ENCODE results near the gene MEI4. TPM values are rescaled to one million over a fixed set of nuclear protein-coding genes. Genes with fewer than 3 reads are reported as not detected.
"Not testable (repeated sequence)": the region's sequence is repeated elsewhere in the genome, so short reads cannot be mapped to it uniquely, and the experiment has no call there.

Gene MEI4
- total and polyA plus RNA-seq, 4 donors, result not detected

GRCh38 chr6:77683515-77683914, 30.7 kb downstream of the MEI4 start:
- Histone ChIP-seq H3K4me1 (ENCODE audit: control insufficient read depth in 5 of 5, insufficient read depth in 5 of 5, low read length in 5 of 5) (no peaks in the 10 kb centered on the region), H3K4me3 (no peak overlapping the region), H3K36me3 (ENCODE audit: control insufficient read depth in 4 of 4, insufficient read depth in 4 of 4, low read length in 4 of 4) (no peaks in the 10 kb centered on the region), H3K9ac (ENCODE audit: insufficient read depth in 1 of 2, low read length in 2 of 2) (no peak overlapping the region), H3K27me3 (ENCODE audit: control insufficient read depth in 3 of 3, insufficient read depth in 3 of 3, low read length in 2 of 3) (no peaks in the 10 kb centered on the region), H3K9me3 (ENCODE audit: control insufficient read depth in 4 of 4, insufficient read depth in 3 of 4, low read length in 3 of 4) (no peaks in the 10 kb centered on the region), H3K27ac (ENCODE audit: low read depth in 1 of 2, low read length in 1 of 2) (no peak overlapping the region)
- DNase-seq, result no peak
- no peak for ATAC-seq (ENCODE audit: insufficient read depth, low FRiP score)
- TF ChIP-seq, protein P1, sequence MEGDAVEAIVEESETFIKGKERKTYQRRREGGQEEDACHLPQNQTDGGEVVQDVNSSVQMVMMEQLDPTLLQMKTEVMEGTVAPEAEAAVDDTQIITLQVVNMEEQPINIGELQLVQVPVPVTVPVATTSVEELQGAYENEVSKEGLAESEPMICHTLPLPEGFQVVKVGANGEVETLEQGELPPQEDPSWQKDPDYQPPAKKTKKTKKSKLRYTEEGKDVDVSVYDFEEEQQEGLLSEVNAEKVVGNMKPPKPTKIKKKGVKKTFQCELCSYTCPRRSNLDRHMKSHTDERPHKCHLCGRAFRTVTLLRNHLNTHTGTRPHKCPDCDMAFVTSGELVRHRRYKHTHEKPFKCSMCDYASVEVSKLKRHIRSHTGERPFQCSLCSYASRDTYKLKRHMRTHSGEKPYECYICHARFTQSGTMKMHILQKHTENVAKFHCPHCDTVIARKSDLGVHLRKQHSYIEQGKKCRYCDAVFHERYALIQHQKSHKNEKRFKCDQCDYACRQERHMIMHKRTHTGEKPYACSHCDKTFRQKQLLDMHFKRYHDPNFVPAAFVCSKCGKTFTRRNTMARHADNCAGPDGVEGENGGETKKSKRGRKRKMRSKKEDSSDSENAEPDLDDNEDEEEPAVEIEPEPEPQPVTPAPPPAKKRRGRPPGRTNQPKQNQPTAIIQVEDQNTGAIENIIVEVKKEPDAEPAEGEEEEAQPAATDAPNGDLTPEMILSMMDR (IDR thresholded peaks at IDR 0.05; ENCODE audit: control extremely low read depth, extremely low read depth), result no peak
- WGBS, 2 donors, result 89 to 93% methylated on average over 1 of the region's 1 CpG

DNA sequence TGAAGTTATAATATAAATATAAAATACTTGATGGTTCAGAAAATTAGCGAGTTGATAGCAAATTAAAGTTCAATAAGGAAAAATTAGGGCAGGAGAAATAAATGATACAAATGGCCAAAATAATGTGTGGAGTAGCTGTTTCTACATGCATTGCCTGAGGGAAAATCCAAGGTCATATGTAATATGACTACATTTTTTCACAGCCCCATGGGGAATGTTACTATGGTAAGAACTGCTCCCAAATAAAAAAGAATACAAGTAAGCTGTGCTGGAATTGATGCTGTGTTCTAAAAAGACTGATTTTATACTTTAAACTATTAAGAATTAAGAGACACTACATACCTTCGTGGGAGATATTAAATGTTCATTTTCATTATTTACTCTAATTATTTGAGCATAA, 34.1 kb downstream of the MEI4 start:
- ATAC-seq (ENCODE audit: insufficient read depth, low FRiP score) (no peak), DNase-seq (no peak)
- TF ChIP-seq, protein P1 (IDR thresholded peaks at IDR 0.05; ENCODE audit: control extremely low read depth, extremely low read depth), result no peak
- Histone ChIP-seq H3K4me1 (ENCODE audit: control insufficient read depth in 5 of 5, insufficient read depth in 5 of 5, low read length in 5 of 5) (no peaks in the 10 kb centered on the region), H3K4me3 (no peak overlapping the region), H3K9ac (ENCODE audit: insufficient read depth in 1 of 2, low read length in 2 of 2) (no peak overlapping the region), H3K36me3 (ENCODE audit: control insufficient read depth in 4 of 4, insufficient read depth in 4 of 4, low read length in 4 of 4) (no peaks in the 10 kb centered on the region), H3K27ac (ENCODE audit: low read depth in 1 of 2, low read length in 1 of 2) (no peak overlapping the region), H3K27me3 (ENCODE audit: control insufficient read depth in 3 of 3, insufficient read depth in 3 of 3, low read length in 2 of 3) (no peaks in the 10 kb centered on the region), H3K9me3 (ENCODE audit: control insufficient read depth in 4 of 4, insufficient read depth in 3 of 4, low read length in 3 of 4) (no peaks in the 10 kb centered on the region)
- 77 to 84% methylated on average over 2 of the region's 2 CpGs for WGBS, 2 donors

DNA sequence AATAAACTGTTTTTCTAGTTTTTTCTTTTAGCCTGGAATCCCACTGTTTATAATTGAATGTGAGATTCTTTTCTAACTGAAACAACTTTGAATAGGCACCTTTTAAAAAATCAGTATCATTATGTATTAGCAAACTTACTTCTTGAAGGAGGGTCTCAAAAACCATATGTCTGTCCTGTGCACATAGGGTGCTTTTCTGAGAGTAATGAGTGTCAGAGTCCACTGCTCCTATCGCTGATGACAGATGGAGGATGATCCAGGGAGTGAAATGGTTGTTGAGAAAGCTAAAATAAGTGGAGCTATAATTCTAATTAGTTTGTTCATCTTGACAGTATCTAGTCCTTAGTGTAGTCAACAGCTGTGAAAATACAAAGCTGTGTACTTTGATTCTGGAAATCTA, 35.8 kb downstream of the MEI4 start:
- no peak for ATAC-seq (ENCODE audit: insufficient read depth, low FRiP score)
- DNase-seq, result no peak
- no peak overlapping the region for H3K9ac ChIP-seq (ENCODE audit: insufficient read depth in 1 of 2, low read length in 2 of 2)
- whole genome bisulfite sequencing, 2 donors, result 87 to 93% methylated on average over 1 of the region's 1 CpG
- TF ChIP-seq, protein P1 (IDR thresholded peaks at IDR 0.05; ENCODE audit: control extremely low read depth, extremely low read depth), result no peak
- H3K27me3 ChIP-seq (ENCODE audit: control insufficient read depth in 3 of 3, insufficient read depth in 3 of 3, low read length in 2 of 3), result no peaks in the 10 kb centered on the region
- H3K4me3 ChIP-seq, result no peak overlapping the region
- no peaks in the 10 kb centered on the region for H3K36me3 ChIP-seq (ENCODE audit: control insufficient read depth in 4 of 4, insufficient read depth in 4 of 4, low read length in 4 of 4)
- H3K4me1 ChIP-seq (ENCODE audit: control insufficient read depth in 5 of 5, insufficient read depth in 5 of 5, low read length in 5 of 5), result no peaks in the 10 kb centered on the region
- H3K9me3 ChIP-seq (ENCODE audit: control insufficient read depth in 4 of 4, insufficient read depth in 3 of 4, low read length in 3 of 4), result no peaks in the 10 kb centered on the region
- H3K27ac ChIP-seq (ENCODE audit: low read depth in 1 of 2, low read length in 1 of 2), result no peak overlapping the region

- not testable (repeated sequence) for H3K4me1 ChIP-seq (ENCODE audit: control insufficient read depth in 5 of 5, insufficient read depth in 5 of 5, low read length in 5 of 5); H3K27me3 ChIP-seq (ENCODE audit: control insufficient read depth in 3 of 3, insufficient read depth in 3 of 3, low read length in 2 of 3); H3K27ac ChIP-seq (ENCODE audit: low read depth in 1 of 2, low read length in 1 of 2); DNase-seq; ATAC-seq (ENCODE audit: insufficient read depth, low FRiP score); H3K9ac ChIP-seq (ENCODE audit: insufficient read depth in 1 of 2, low read length in 2 of 2); H3K36me3 ChIP-seq (ENCODE audit: control insufficient read depth in 4 of 4, insufficient read depth in 4 of 4, low read length in 4 of 4); H3K4me3 ChIP-seq; H3K9me3 ChIP-seq (ENCODE audit: control insufficient read depth in 4 of 4, insufficient read depth in 3 of 4, low read length in 3 of 4)
- WGBS, 2 donors, result 88 to 95% methylated on average over 6 of the region's 6 CpGs
Measured at GRCh38 chr6:77700095-77700494, 47.3 kb downstream of the MEI4 start.

Measured in lung (tissue), 12 donors.